Amygdala (tissue), 56 donors: ENCODE results near the gene ZNF280C.
"Not testable (repeated sequence)": the region's sequence is repeated elsewhere in the genome, so short reads cannot be mapped to it uniquely, and the experiment has no call there.

Source experiments
- DNase-seq, 56 donors: peaks; one replicate each; lab custom pipeline; 2025; lab: John Stamatoyannopoulos, UW

ZNF280C gene

GRCh38 chrX:130263016-130263415 is 5.7 kb downstream of the ZNF280C start:
- DNase-seq, result no peak

GRCh38 chrX:130262231-130262630 is 6.5 kb downstream of the ZNF280C start:
- DNase-seq, result no peak

- DNase-seq, result no peak
Measured at GRCh38 chrX:130261296-130261893, 7.3 kb downstream of the ZNF280C start.

- no peak for DNase-seq
Measured at GRCh38 chrX:130260316-130260715, 8.4 kb downstream of the ZNF280C start.

- no peak for DNase-seq
Measured at GRCh38 chrX:130253916-130254315, 14.8 kb downstream of the ZNF280C start.

- DNase-seq, result no peak
Measured at GRCh38 chrX:130251671-130252070, 17.0 kb downstream of the ZNF280C start.

GRCh38 chrX:130247996-130248395 is 20.7 kb downstream of the ZNF280C start:
- DNase-seq, result no peak

- no peak for DNase-seq
Measured at GRCh38 chrX:130246084-130246483, 22.6 kb downstream of the ZNF280C start.

- DNase-seq, result no peak
Measured at GRCh38 chrX:130245441-130245840, 23.3 kb downstream of the ZNF280C start.

GRCh38 chrX:130231184-130231583 is 37.5 kb downstream of the ZNF280C start:
- DNase-seq, result not testable (repeated sequence)

- DNase-seq, result no peak
Measured at GRCh38 chrX:130228871-130229270, 39.8 kb downstream of the ZNF280C start.

GRCh38 chrX:130224810-130225209 is 43.9 kb downstream of the ZNF280C start:
- DNase-seq, result no peak

- no peak for DNase-seq
Measured at GRCh38 chrX:130216320-130216719, 52.4 kb downstream of the ZNF280C start.

GRCh38 chrX:130213376-130213775 is 55.3 kb downstream of the ZNF280C start:
- DNase-seq, result no peak

GRCh38 chrX:130212371-130212770 is 56.3 kb downstream of the ZNF280C start:
- no peak for DNase-seq

- no peak for DNase-seq
Measured at GRCh38 chrX:130211415-130212186, 57.1 kb downstream of the ZNF280C start.

- DNase-seq, result no peak
Measured at GRCh38 chrX:130204647-130205046, 64.1 kb downstream of the ZNF280C start.

GRCh38 chrX:130197464-130197863 is 71.2 kb downstream of the ZNF280C start:
- no peak for DNase-seq

GRCh38 chrX:130196466-130196865 is 72.2 kb downstream of the ZNF280C start:
- DNase-seq, result no peak

GRCh38 chrX:130190801-130191200 is 77.9 kb downstream of the ZNF280C start:
- DNase-seq, result no peak

GRCh38 chrX:130186651-130187050 is 82.0 kb downstream of the ZNF280C start:
- no peak for DNase-seq

GRCh38 chrX:130184857-130185256 is 83.8 kb downstream of the ZNF280C start:
- DNase-seq, result no peak
